Esophagus squamous epithelium (tissue), 4 donors: ENCODE measurements around the gene RNF220.

Source experiments
- CTCF ChIP-seq, 6 experiments: fragments of 450-650 bp in 4 of 6; fragments of 200-600 bp in 2 of 6; sonication (generic) in 2 of 6; IDR thresholded peaks; one replicate each; pipeline ENCODE4 v1.5.1; 2016 to 2019; ENCODE audit warnings: antibody characterized with exemption in 6 of 6, mild to moderate bottlenecking in 4 of 6, moderate library complexity in 4 of 6
- POLR2A ChIP-seq, 4 donors: fragments of 450-650 bp; IDR thresholded peaks; one replicate each; pipeline ENCODE4 v1.6.1; 2017; ENCODE audit warnings: antibody characterized with exemption in 4 of 4, mild to moderate bottlenecking in 4 of 4, moderate library complexity in 3 of 4

- TF ChIP-seq POLR2A (IDR thresholded peaks at IDR 0.05) = no peak
- TF ChIP-seq CTCF (IDR thresholded peaks at IDR 0.05) = no peak
Observed at GRCh38 chr1:44568128-44568900, 163.3 kb downstream of the RNF220 start.
